SH-SY5Y (cell line): ENCODE results near the gene STEAP1B.

Experiments used
- GATA2 ChIP-seq: IDR thresholded peaks from 2 replicates; pipeline ENCODE4 v1.6.1; 2011; ENCODE audit warnings: mild to moderate bottlenecking, low read depth, low read length
- GATA3 ChIP-seq: IDR thresholded peaks from 2 replicates; pipeline ENCODE4 v1.6.1; 2011; ENCODE audit warnings: low read depth, mild to moderate bottlenecking, low read length, moderate library complexity

DNA sequence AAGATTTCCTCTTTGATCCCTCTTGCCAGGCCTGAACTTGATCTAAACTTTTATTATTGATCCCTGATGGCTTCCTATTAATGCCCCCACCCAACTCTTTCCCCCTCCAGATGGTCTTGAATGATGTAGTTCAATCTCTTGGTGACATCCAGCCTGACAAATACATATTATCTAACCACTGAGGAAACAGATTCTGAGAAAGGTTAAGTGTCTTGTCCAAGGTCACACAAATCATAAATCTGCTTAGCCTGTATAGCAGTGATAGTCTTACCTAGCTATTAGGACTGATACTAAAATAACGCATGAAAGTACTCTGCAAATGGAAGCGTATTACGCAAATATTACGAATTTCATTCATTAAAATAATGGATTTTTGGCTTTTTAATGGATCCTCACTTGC lies 22.7 kb downstream of the STEAP1B start:
- no peak for TF ChIP-seq GATA2
- no peak for TF ChIP-seq GATA3
